T-helper 2 cell (primary cell): ENCODE data around the gene MAX.

Source experiments
- DNase-seq, 5 experiments: peaks; one replicate each; pipeline versions ENCODE4 v3.0.0 to v3.0.0-alpha.2; 2012 to 2022

MAX gene

DNA sequence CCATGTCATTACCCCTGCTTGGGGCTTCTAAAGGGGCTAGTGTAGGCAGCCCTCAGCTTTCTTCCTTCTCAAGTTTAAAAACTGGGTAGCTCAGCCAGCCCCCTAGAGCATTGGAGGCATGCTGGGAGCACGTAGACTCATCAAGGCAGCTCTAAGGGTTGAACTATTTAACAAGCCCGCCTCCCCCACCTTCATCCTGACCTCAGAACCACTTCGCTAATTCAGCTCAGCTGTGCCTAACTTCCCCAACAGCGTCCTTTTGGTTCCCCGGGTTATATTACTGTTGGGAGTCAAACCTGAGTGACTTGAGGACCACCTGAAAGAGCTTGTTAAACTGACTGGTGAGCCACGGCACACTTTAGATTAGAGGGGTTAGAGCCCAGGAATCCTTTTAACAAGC, 30.1 kb downstream of the MAX start:
- DNase-seq: no peak

DNA sequence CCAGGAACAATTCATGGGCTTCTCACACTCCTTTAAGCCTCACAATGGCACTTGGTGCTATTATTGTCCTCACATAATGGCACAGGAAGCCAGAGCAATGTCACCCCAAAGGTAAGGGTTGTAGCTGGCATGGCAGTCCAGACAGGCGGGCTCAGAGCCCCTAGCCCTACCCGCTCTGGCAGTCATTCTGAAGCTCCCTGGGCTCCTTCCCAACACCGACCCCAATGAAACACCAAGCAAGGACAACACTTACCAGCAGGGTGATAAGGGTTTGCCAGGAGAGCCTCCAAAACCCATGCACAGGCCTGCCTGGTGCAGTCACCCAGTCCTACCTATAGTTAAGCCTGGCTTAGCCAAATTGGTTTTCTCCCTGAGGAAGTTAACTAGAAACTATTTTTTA, 30.8 kb downstream of the MAX start:
- no peak for DNase-seq

- DNase-seq: no peak
Observed at GRCh38 chr14:65070471-65070976, 31.8 kb downstream of the MAX start.

DNA sequence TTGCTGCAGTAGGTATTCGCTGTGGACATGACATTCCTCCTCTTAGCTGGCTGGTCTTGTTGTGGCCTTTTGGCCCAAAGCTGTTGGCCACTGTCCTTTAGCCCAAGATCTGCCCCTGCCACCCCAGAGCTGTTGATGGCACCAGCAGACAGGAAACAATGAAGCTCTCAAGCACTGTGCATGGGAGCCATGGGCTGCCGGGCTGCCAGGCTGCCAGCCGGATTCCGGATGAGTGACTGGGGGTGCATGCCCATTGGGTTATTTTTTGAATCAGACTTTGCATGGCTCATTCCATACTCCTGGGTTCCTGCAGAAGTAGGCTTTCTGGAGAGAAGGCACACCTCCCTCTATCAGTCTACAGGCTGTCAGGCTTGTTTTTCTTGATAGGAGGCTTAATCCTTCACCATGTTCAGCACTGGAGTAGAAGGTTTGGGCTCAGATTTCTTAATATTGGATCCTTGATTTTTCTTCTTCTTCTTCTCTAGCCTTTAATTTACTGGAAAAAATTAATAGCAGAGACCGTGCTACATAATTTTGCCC, 32.4 kb downstream of the MAX start:
- no peak for DNase-seq

DNA sequence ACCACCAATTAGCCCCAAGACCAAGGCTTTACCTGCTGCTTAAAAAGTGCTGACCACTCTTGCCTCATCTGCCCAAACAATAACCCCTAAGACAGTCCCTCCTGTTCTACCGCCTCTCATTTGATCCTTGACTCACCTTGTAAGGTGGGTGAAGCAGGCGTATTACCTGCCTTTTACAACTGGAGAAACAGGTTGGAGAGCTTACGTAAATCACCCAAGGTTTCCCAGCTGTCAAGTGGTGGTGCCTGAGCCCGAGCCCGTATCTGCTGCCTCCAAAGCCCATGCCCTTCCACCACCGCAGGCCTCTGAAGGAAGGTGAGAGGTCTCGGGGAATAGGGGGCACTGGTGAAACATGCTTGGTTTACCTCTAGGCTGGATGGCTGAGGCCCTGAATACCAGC, 36.6 kb downstream of the MAX start:
- no peak for DNase-seq

GRCh38 chr14:65062096-65063075, 39.9 kb downstream of the MAX start:
- DNase-seq: no peak

GRCh38 chr14:65057695-65058094, 44.6 kb downstream of the MAX start:
- no peak for DNase-seq

DNA sequence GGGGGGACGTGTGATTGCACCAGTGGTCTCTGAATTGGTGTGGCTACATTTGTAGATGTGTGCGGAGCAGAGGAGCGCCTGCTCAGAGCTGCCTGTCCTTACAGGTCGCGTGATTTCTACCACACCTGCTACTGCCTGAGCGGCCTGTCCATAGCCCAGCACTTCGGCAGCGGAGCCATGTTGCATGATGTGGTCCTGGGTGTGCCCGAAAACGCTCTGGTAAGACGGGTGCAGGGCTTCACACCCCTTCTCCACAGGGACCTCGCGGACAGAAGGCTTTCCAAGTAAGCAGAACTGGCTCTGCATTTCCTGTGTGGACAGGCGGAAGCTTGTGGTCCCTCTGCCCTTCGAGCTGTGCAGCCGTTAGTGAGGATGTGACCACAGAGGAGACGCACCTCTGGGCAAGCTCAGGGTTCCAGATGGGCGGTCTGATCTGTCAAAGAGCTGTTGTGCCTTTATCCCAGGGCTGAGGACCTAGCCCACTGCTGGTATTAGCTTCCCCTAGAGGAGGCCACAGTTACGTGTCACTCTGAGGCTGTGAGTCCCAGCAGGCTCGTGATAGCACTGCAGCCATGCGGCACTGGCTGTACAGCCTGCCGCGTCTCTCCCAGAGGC, 47.7 kb downstream of the MAX start:
- DNase-seq: no peak

GRCh38 chr14:65053466-65053865, 48.9 kb downstream of the MAX start:
- no peak for DNase-seq

DNA sequence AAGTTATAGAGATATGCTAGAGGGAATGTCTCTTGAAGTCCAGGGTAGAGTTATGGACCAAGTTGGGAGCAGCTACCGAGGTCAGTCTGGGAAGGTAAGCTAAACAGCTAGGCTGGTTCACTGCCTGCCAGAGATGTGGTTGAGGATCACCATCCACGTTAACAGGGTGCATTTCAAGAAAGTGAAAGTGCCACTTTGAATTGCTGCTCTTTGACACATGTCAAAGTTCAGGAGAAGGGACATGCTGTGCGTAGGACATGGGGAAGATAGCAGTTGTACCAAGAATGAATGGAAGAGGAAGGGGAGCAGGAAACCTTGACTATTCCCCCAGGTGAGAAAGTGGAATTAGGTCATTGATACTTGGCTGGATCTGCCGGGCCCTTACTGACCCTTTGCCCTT, 49.5 kb downstream of the MAX start:
- no peak for DNase-seq

DNA sequence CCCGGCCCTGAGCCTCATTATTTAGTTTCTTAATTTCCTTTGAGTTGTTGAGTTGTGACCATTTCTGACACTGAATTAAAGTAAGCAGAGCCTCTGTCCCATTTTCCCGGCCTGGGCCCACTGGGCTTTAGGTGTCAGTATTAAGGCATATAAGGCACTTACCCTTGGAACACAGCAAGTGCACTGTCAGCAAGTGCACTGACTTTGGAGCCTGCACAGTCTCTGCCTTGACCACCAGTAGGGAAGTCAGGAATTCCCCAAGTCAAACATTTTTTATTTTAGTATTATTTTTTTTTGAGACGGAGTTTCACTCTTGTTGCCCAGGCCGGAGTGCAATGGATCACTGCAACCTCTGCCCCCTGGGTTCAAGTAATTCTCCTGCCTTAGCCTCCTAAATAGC, 56.6 kb downstream of the MAX start:
- no peak for DNase-seq

DNA sequence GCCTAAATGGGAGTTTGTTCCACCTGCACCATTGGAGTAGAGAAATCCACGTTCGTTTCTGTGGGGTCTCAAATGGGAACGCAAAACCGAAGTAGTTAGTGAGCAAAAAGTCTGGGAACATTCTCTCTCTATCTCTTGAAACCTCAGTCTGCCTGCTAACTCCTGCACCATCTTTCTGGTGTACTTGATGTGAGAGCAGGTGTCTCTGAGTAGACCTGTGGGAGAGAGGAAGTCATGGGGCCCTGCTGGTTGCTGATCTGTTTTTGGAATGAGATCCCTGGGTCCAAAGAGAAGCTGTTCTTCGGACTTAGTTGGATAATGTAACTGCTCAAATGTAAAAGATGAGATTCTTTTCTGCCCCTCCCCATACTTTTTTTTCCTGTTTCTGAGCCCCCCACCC, 57.3 kb downstream of the MAX start:
- DNase-seq: no peak

GRCh38 chr14:65044596-65044959, 57.7 kb downstream of the MAX start:
- DNase-seq: no peak

DNA sequence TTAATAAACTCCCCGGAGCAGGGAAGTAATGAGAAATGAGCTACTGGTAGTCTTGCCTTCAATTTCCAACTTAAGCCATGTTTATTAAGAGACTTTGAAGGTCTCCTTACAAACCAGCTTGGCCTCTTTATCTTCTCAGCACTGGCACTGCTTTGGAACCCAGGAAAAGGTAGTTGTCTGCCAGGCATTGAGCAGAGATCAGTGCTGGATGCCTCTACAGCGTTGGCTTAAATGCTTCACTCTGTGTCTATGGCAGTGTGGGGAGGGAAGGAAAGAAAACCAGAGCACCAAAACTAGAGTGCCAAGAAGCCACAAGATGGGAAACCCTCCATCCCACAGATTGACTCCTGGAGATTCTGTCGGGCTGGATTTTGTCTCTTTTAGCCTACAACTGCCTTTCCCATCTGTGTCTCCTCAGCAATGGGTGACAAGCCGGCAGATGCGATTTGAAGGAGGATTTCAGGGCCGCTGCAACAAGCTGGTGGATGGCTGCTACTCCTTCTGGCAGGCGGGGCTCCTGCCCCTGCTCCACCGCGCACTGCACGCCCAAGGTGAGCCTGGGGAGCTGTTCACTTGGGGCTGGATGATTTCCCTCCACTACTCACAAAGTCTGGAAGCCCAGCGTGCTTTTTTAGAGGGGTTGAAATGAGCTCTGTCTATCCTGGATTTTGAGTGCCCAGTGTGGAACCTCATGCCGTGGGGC, 58.3 kb downstream of the MAX start:
- DNase-seq: no peak

- DNase-seq: no peak
Observed at GRCh38 chr14:65042731-65043372, 59.5 kb downstream of the MAX start.

DNA sequence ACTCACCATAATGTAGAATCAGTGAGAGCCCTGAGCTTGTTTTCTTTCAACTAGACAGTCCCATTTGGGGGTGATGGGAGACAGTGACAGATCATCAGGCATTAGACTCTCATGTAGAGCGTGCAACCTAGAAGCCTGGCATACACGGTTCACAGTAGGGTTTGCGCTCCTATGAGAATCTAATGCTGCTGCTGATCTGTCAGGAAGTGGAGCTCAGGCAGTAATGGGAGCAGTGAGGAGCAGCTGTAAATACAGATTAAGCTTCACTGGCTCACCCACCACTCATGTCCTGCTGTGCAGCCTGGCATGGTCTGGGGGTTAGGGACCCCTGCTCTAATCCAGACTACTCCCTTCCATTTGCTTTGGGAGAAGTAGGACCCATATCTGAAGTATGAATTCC, 60.0 kb downstream of the MAX start:
- no peak for DNase-seq

DNA sequence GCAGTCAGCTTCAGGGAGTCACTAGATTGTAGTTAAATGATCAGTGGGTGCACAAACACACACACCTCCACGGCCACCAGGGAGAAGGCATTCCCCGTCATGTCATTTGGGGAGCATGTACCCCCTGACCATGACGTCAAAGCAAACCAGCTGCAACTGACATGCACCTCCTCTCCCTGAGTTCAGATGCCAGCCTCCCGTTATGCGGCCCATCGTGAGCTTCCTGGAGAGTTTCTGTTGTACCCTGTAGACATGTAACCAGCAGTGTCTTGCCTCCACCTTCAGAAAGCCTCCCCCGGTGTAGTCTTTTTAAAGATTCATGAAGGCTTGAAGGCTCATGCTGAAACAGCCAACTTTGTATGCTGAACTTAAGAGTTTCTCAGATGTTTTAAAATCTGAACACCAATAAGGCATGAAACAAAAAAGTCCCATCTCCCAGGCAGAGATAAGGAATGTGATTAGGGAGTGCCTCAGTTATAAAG, 60.8 kb downstream of the MAX start:
- no peak for DNase-seq

GRCh38 chr14:65040666-65041433, 61.5 kb downstream of the MAX start:
- DNase-seq: no peak

GRCh38 chr14:65038966-65039365, 63.4 kb downstream of the MAX start:
- DNase-seq: no peak

GRCh38 chr14:65035049-65035448, 67.3 kb downstream of the MAX start:
- no peak for DNase-seq

GRCh38 chr14:65034021-65034420, 68.3 kb downstream of the MAX start:
- DNase-seq: no peak

GRCh38 chr14:65033181-65033580, 69.1 kb downstream of the MAX start:
- DNase-seq: no peak
